Endothelial cell of umbilical vein (primary cell): ENCODE results near the gene MED8. TPM values are rescaled to one million over a fixed set of nuclear protein-coding genes. Genes with fewer than 3 reads are reported as not detected.

Experiments used
- BruUV-seq: library from RNA; stranded (reverse); fragments of 400-500 nt; replicated peaks from 2 replicates; lab custom pipeline; 2021; lab: Mats Ljungman, UMichigan
- CTCF ChIA-PET: fragments of 300-600, 350-600 bp; sonication (Branson Sonifier 250); formaldehyde crosslinking; loops from one replicate; lab custom pipeline; 2021; ENCODE audit warnings: antibody characterized with exemption, inconsistent platforms; lab: Charles Lee
- POLR2A ChIA-PET: fragments of 300-600, 350-600 bp; sonication (Branson Sonifier 250); formaldehyde crosslinking; loops from one replicate; lab custom pipeline; 2021; ENCODE audit warnings: antibody characterized with exemption, inconsistent platforms; lab: Charles Lee
- DNase-seq: peaks from one replicate; pipeline ENCODE4 v3.0.0-alpha.2; 2011; ENCODE audit warnings: low read depth, low spot score
- FAIRE-seq: peaks from 2 replicates; lab custom pipeline; 2011; peaks lifted over from hg19 to GRCh38; lab: Jason Lieb, UNC
- H2AFZ ChIP-seq: 2 replicates; pipeline ENCODE4 v1.6.0; 2012; ENCODE audit warnings: low read depth, low read length, control low read depth, inconsistent platforms
- H3K27ac ChIP-seq: 2 replicates; pipeline ENCODE4 v1.5.1; 2011; ENCODE audit warnings: low read depth, mild to moderate bottlenecking, control low read depth, low read length, moderate library complexity; ENCODE audit not compliant: insufficient read depth
- H3K27me3 ChIP-seq, 2 experiments: 2 replicates each; pipeline versions ENCODE4 v1.6.0 to v1.6.1; 2011; ENCODE audit warnings: low read length in 2 of 2, mixed read lengths in 1 of 2; ENCODE audit not compliant: control insufficient read depth in 2 of 2, insufficient read depth in 2 of 2
- H3K36me3 ChIP-seq, 2 experiments: 2 replicates in 1 of 2; 3 replicates in 1 of 2; pipeline ENCODE4 v1.5.1; 2011; ENCODE audit warnings: low read length in 2 of 2, mild to moderate bottlenecking in 1 of 2, moderate library complexity in 1 of 2; ENCODE audit not compliant: control insufficient read depth in 2 of 2, insufficient read depth in 2 of 2; ENCODE audit errors: extremely low read depth in 1 of 2
- H3K4me1 ChIP-seq: 3 replicates; pipeline ENCODE4 v1.5.1; 2011; ENCODE audit warnings: mild to moderate bottlenecking, low read length; ENCODE audit not compliant: control insufficient read depth, insufficient read depth; ENCODE audit errors: extremely low read depth
- H3K4me2 ChIP-seq: 2 replicates; pipeline ENCODE4 v1.6.1; 2011; ENCODE audit warnings: low read length, control low read depth, mixed read lengths; ENCODE audit not compliant: insufficient read depth
- H3K4me3 ChIP-seq, 3 experiments: fragments of 200-600 bp in 1 of 3; sonication (generic), shearing (Covaris generic) in 1 of 3; replicated peaks in 1 of 3; 2 replicates each; pipeline ENCODE4 v1.5.1; 2011 to 2016; ENCODE audit warnings: control low read depth in 3 of 3, low read length in 3 of 3, mild to moderate bottlenecking in 2 of 3, inconsistent platforms in 1 of 3, low read depth in 1 of 3, moderate library complexity in 1 of 3; ENCODE audit not compliant: insufficient read depth in 1 of 3
- H3K79me2 ChIP-seq: 2 replicates; pipeline ENCODE4 v1.6.0; 2012; ENCODE audit warnings: low read length, inconsistent platforms; ENCODE audit not compliant: control insufficient read depth, insufficient read depth
- H3K9ac ChIP-seq: replicated peaks from 2 replicates; pipeline ENCODE3; 2011; ENCODE audit warnings: low read length, control low read depth; ENCODE audit not compliant: insufficient read depth; ENCODE audit errors: extremely low read depth
- H3K9me1 ChIP-seq: replicated peaks from 3 replicates; pipeline ENCODE4 v1.6.0; 2011; ENCODE audit warnings: mild to moderate bottlenecking, low read length; ENCODE audit not compliant: control insufficient read depth, insufficient read depth; ENCODE audit errors: extremely low read depth
- H3K9me3 ChIP-seq: replicated peaks from 2 replicates; pipeline ENCODE4 v1.5.1; 2012; ENCODE audit warnings: low read length, inconsistent platforms; ENCODE audit not compliant: control insufficient read depth, insufficient read depth
- H4K20me1 ChIP-seq: replicated peaks from 2 replicates; pipeline ENCODE3; 2011; ENCODE audit warnings: mild to moderate bottlenecking, low read length; ENCODE audit not compliant: control insufficient read depth, insufficient read depth; ENCODE audit errors: extremely low read depth
- EZH2 ChIP-seq: IDR thresholded peaks from 2 replicates; pipeline ENCODE4 v1.6.1; 2012; ENCODE audit warnings: borderline replicate concordance, low read depth, mild to moderate bottlenecking, moderate library complexity, low read length, inconsistent platforms; ENCODE audit not compliant: severe bottlenecking
- FOS ChIP-seq: IDR thresholded peaks from 2 replicates; pipeline ENCODE4 v1.6.1; 2011; ENCODE audit warnings: mild to moderate bottlenecking, low read length, moderate library complexity, borderline replicate concordance; ENCODE audit not compliant: insufficient read depth
- GATA2 ChIP-seq: IDR thresholded peaks from 2 replicates; pipeline ENCODE4 v1.7.0; 2011; ENCODE audit warnings: low read depth, mild to moderate bottlenecking, moderate library complexity, mixed read lengths, low read length; ENCODE audit not compliant: insufficient read length, insufficient read depth
- JUN ChIP-seq: IDR thresholded peaks from 2 replicates; pipeline ENCODE4 v1.6.1; 2011; ENCODE audit warnings: borderline replicate concordance, low read depth; ENCODE audit not compliant: insufficient read length, insufficient read depth
- MYC ChIP-seq: IDR thresholded peaks from one replicate; pipeline ENCODE4 v1.6.1; 2011; ENCODE audit warnings: mild to moderate bottlenecking, low read depth, low read length
- POLR2A ChIP-seq: IDR thresholded peaks from 2 replicates; pipeline ENCODE4 v1.6.1; 2012; ENCODE audit warnings: low read depth, mild to moderate bottlenecking, control low read depth, low read length
- POLR2AphosphoS5 ChIP-seq: IDR thresholded peaks from 2 replicates; pipeline ENCODE4 v1.6.1; 2012; ENCODE audit warnings: low read depth, mild to moderate bottlenecking, control low read depth, low read length, moderate library complexity; ENCODE audit not compliant: insufficient read depth
- dilution Hi-C: fragments of 300-500 bp; cut with MboI; formaldehyde crosslinking; loops from one replicate; pipeline ENCODE4 v1.15.0; 2019; ENCODE audit warnings: low sequenced_read_pairs; ENCODE audit not compliant: extremely low pct_ligation_motif_present
- intact Hi-C: fragments of 100-400 bp; cut with micrococcal nuclease; formaldehyde crosslinking; loops from one replicate; pipeline ENCODE4 v1.10.0; 2022
- polyA plus RNA-seq, 4 experiments: library from polyadenylated mRNA; depleted of rRNA in 3 of 4; stranded (reverse) in 3 of 4; unstranded in 1 of 4; fragments of >200 nt; gene quantifications; 2 replicates each; pipeline versions ENCODE4 v1.2.1 to v1.2.3, GENCODE V29; 2011 to 2012; ENCODE audit warnings: missing spikeins in 1 of 4
- total RNA-seq: library from RNA; stranded (reverse); gene quantifications from 2 replicates; pipeline ENCODE4 v1.2.3, GENCODE V29; 2021
- TF ChIP-seq, protein P1 (sequence below): IDR thresholded peaks from 2 replicates; pipeline ENCODE4 v1.6.1; 2011; ENCODE audit not compliant: insufficient read depth, insufficient read length
- TF ChIP-seq, protein P2 (sequence below), 2 donors: IDR thresholded peaks; 1 replicate in 1 of 2; 2 replicates in 1 of 2; pipeline ENCODE4 v1.5.1; 2011; ENCODE audit warnings: low read length in 2 of 2, mild to moderate bottlenecking in 2 of 2, moderate library complexity in 2 of 2, control low read depth in 1 of 2, inconsistent platforms in 1 of 2, low read depth in 1 of 2; ENCODE audit not compliant: insufficient read depth in 1 of 2; ENCODE audit errors: extremely low read depth in 1 of 2

Gene MED8
- total and polyA plus RNA-seq, 2 donors (not counting 3 experiments of a cell fraction or from before 2014, with no cell fraction given): 19.6 to 45.6 TPM

DNA sequence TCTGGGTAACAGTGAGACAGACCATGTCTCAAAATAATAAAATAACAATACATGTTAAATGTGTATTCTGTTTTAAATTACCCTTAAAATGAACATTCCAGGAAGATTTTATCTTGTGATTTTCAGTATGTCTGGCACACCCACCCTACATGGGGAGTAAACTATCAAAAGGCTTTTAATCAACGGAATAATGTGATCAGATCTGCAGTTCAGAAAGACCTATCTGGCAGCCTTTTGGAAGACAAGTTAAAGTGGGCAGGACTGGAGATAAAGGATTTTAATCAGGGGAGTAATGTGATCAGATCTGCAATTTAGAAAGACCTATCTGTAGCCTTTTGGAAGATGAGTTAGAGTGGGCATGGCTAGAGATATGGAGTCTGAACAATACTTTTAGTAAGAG, 10.1 kb downstream of the MED8 start:
- dilution Hi-C loops: no loop called here
- FAIRE-seq: no peak
- Histone ChIP-seq H3K4me2 (no peak overlapping the region), H4K20me1 (no peaks in the 10 kb centered on the region), H3K36me3 (peaks cover 11 to 27% of the 10 kb centered on the region in 2 experiments), H3K9ac (no peak overlapping the region), H3K4me3 (no peak overlapping the region), H3K27ac (no peak overlapping the region), H2AFZ (no peak overlapping the region), H3K4me1 (no peaks in the 10 kb centered on the region), H3K9me3 (no peaks in the 10 kb centered on the region), H3K27me3 (no peaks in the 10 kb centered on the region), H3K79me2 (no peaks in the 10 kb centered on the region), H3K9me1 (no peaks in the 10 kb centered on the region)
- TF ChIP-seq GATA2 (no peak), FOS (no peak), MYC (no peak), EZH2 (no peak), POLR2A (no peak), POLR2AphosphoS5 (no peak), JUN (no peak)
- TF ChIP-seq, protein P1, sequence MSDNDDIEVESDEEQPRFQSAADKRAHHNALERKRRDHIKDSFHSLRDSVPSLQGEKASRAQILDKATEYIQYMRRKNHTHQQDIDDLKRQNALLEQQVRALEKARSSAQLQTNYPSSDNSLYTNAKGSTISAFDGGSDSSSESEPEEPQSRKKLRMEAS: no peak
- TF ChIP-seq, protein P2, sequence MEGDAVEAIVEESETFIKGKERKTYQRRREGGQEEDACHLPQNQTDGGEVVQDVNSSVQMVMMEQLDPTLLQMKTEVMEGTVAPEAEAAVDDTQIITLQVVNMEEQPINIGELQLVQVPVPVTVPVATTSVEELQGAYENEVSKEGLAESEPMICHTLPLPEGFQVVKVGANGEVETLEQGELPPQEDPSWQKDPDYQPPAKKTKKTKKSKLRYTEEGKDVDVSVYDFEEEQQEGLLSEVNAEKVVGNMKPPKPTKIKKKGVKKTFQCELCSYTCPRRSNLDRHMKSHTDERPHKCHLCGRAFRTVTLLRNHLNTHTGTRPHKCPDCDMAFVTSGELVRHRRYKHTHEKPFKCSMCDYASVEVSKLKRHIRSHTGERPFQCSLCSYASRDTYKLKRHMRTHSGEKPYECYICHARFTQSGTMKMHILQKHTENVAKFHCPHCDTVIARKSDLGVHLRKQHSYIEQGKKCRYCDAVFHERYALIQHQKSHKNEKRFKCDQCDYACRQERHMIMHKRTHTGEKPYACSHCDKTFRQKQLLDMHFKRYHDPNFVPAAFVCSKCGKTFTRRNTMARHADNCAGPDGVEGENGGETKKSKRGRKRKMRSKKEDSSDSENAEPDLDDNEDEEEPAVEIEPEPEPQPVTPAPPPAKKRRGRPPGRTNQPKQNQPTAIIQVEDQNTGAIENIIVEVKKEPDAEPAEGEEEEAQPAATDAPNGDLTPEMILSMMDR (IDR thresholded peaks at IDR 0.05; ENCODE audit: extremely low read depth in 1 of 2, insufficient read depth in 1 of 2, low read depth in 1 of 2, low read length in 2 of 2): no peak
- no TSS peak for BruUV-seq
- CTCF ChIA-PET: no interaction called here
- POLR2A ChIA-PET: no interaction called here
- DNase-seq: no peak
- intact Hi-C loops: no loop called here
